Caki2 (cell line): ENCODE measurements around the gene MLX. TPM values are rescaled to one million over a fixed set of nuclear protein-coding genes. Genes with fewer than 3 reads are reported as not detected.
"Not testable (repeated sequence)": the region's sequence is repeated elsewhere in the genome, so short reads cannot be mapped to it uniquely, and the experiment has no call there.

Experiments used
- DNase-seq: peaks from one replicate; pipeline ENCODE4 v3.0.0-alpha.2; 2015; ENCODE audit warnings: low read depth
- in situ Hi-C: cut with HindIII; loops from 2 replicates; pipeline ENCODE4 v1.10.0; 2016; ENCODE audit warnings: low sequenced_read_pairs, low pct_unique_long_range_greater_than_20kb, mixed read lengths
- total RNA-seq: library from RNA; depleted of rRNA; stranded (reverse); fragments of >200 nt; shearing (Covaris generic); gene quantifications from 2 replicates; pipeline ENCODE4 v1.2.3, GENCODE V29; 2014; ENCODE audit warnings: low replicate concordance

The MLX gene
- total RNA-seq, 1 experiment from 2014 or later: 21.9 TPM

GRCh38 chr17:42535155-42536047 is 31.5 kb upstream of the MLX start:
- in situ Hi-C loops: no loop called here

DNA sequence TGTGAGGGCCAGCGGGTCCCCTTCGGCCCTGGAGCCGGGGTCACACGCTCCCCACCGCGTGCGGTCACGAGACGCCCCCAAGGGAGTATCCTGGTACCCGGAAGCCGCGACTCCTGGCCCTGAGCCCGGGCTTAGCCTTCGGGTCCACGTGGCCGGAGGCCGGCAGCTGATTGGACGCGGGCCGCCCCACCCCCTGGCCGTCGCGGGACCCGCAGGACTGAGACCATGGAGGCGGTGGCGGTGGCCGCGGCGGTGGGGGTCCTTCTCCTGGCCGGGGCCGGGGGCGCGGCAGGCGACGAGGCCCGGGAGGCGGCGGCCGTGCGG is 30.9 kb upstream of the MLX start, which contains the start of gene NAGLU:
Gene NAGLU (plus strand): TSS at position 194 of the 324 bp plus-strand sequence. CDS start 32 bp downstream, at position 226.
- in situ Hi-C loops: no loop called here
- DNase-seq: peak; percentile 83

More at GRCh38 chr17:42535155-42536047, 31.5 kb upstream of the MLX start:
- no peak for DNase-seq

DNA sequence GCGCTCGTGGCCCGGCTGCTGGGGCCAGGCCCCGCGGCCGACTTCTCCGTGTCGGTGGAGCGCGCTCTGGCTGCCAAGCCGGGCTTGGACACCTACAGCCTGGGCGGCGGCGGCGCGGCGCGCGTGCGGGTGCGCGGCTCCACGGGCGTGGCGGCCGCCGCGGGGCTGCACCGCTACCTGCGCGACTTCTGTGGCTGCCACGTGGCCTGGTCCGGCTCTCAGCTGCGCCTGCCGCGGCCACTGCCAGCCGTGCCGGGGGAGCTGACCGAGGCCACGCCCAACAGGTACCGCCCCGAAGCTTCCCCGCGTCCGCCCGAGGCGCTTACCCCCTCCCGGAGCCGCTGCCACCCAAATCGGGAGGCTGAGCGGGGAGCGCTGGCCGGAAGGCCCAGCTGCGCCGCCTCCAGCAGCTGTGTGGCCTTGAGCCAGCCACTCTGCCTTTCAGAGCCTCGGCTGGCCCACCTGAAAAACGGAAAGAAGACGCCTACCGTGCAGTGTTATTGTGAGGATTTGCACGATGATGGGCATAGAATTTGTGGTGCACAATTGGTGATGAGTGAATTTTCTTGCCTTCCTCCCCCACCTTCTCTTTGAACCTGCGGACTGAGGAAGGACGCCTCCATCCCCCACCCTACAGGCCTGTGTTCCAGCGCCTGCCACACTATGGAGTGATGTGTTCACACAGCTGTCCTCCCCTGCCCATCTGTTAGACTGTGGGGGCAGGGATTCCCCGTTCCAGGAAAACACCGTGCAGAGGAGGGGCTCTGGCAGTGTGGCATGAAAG is 30.3 kb upstream of the MLX start:
- in situ Hi-C loops: no loop called here
- DNase-seq: peak; percentile 78

DNA sequence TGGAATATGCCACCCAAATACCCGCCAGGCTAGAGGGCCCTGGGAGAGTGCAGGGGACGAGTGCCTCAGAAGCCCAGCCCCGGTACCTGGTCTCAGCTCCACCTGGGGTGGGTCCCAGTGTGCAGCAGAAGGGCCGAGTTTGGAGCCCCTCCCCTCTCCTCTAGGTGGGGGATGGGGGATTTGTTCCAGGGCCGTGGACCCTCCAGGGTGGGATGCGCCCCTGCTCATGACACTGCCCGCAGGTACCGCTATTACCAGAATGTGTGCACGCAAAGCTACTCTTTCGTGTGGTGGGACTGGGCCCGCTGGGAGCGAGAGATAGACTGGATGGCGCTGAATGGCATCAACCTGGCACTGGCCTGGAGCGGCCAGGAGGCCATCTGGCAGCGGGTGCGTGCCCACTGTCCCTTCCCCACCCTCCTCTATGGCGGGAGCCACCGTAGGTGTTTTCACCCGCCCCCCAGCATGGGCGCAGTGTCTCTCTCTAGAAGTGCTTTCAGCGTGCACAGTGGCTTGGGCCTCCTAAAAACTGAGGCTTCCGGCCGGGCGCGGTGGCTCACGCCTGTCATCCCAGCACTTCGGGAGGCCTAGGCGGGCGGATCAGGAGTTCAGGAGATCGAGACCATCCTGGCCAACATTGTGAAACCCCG is 29.6 kb upstream of the MLX start:
- DNase-seq: no peak
- in situ Hi-C loops: no loop called here

- in situ Hi-C loops: no loop called here
- no peak for DNase-seq
Measured at GRCh38 chr17:42537826-42538451, 29.0 kb upstream of the MLX start.

- in situ Hi-C loops: no loop called here
- DNase-seq: no peak
Measured at GRCh38 chr17:42538482-42538881, 28.4 kb upstream of the MLX start.

- in situ Hi-C loops, DNase-seq: not testable (repeated sequence)
Measured at GRCh38 chr17:42540558-42540957, 26.3 kb upstream of the MLX start.

DNA sequence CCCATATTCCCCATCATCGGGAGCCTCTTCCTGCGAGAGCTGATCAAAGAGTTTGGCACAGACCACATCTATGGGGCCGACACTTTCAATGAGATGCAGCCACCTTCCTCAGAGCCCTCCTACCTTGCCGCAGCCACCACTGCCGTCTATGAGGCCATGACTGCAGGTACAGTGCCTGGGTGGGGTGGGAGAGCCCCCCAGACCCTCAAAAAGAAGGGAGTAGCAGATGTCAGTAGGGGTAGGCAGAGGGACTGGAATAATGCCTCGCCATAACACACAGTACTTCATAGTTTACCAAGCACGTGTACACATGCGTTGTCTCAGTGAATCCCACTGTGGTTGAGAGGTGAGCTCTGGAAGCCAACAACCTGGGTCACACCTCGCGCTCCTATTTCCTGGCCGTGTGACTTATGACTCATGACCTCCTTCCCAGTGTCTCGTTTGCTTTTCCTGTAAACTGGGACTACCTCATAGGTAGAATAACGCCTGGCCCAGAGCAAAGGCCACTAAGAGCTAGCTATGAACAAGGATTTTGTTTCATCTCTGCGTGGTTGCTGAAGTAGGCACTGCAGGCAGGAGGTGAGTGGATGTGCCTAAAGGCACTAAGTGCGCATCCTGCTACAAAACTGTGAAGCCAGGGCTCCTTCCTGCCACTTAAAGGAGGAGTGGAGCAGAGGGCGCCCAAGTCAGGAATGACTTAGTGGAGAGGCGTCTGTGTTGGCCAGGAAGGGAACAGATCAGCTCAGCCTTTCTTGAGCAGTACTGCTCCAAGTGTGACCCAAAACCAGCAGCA is 25.7 kb upstream of the MLX start:
- in situ Hi-C loops: no loop called here
- peak; percentile 43 for DNase-seq

DNA sequence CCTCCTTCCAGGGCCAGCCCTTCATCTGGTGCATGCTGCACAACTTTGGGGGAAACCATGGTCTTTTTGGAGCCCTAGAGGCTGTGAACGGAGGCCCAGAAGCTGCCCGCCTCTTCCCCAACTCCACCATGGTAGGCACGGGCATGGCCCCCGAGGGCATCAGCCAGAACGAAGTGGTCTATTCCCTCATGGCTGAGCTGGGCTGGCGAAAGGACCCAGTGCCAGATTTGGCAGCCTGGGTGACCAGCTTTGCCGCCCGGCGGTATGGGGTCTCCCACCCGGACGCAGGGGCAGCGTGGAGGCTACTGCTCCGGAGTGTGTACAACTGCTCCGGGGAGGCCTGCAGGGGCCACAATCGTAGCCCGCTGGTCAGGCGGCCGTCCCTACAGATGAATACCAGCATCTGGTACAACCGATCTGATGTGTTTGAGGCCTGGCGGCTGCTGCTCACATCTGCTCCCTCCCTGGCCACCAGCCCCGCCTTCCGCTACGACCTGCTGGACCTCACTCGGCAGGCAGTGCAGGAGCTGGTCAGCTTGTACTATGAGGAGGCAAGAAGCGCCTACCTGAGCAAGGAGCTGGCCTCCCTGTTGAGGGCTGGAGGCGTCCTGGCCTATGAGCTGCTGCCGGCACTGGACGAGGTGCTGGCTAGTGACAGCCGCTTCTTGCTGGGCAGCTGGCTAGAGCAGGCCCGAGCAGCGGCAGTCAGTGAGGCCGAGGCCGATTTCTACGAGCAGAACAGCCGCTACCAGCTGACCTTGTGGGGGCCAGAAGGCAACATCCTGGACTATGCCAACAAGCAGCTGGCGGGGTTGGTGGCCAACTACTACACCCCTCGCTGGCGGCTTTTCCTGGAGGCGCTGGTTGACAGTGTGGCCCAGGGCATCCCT is 23.5 kb upstream of the MLX start:
- DNase-seq: no peak
- in situ Hi-C loops: no loop called here

- no peak for DNase-seq
- in situ Hi-C loops: no loop called here
Measured at GRCh38 chr17:42544874-42545283, 22.0 kb upstream of the MLX start.

DNA sequence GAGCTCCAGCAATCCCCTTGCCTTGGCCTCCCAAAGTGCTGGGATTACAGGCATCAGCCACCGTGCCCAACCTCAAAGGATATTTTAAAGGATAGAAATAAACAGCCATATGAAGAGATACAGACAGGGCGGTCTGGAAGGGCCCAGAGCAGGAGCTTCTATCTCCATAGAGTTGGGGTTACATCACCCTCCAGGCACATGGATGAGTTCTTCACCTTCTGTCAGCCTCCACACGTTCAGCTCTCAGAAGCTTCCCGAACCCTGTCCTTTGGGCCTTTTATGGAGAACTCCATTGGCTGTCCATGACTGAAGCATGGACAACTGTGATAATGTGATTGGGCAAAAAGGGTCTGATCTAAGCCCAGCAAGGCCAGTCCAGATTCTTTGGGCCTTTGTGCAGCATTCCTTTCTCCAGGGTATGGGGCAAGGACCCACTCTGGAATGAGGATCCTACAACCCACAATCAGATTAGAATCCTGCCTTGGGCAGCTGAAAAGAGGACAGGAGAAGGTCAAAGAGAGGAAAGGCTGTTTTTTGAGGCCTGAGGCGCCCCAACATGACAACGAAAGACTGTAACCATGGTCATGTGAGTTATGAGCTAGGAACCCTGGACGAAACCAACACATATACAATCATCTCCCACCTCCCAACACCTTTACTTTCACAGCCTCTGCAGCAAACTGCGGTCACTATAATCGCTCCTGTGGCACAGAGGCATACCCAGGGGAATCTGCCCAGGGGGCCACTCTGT is 21.0 kb upstream of the MLX start:
- DNase-seq, in situ Hi-C loops: not testable (repeated sequence)

GRCh38 chr17:42547001-42547461 is 19.9 kb upstream of the MLX start:
- no peak for DNase-seq
- in situ Hi-C loops: no loop called here

DNA sequence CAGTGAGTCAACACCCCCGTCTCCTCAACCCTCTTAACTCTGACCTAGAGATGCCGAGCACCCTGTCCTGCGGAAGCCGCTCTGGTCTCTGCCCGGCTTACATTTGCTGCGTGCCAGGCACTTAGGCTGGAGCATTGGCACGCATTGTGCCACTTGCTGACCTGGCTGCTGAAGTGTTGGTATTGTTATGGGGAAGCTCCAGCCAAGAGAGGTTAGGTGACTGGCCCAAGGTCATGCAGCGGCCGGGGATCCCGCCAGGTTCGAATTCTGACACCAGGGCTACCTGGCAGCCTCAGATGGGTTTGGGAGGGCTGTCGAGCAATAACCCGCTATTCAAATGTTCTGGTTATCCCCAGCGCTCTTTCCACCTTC is 19.2 kb upstream of the MLX start:
- in situ Hi-C loops: no loop called here
- no peak for DNase-seq

DNA sequence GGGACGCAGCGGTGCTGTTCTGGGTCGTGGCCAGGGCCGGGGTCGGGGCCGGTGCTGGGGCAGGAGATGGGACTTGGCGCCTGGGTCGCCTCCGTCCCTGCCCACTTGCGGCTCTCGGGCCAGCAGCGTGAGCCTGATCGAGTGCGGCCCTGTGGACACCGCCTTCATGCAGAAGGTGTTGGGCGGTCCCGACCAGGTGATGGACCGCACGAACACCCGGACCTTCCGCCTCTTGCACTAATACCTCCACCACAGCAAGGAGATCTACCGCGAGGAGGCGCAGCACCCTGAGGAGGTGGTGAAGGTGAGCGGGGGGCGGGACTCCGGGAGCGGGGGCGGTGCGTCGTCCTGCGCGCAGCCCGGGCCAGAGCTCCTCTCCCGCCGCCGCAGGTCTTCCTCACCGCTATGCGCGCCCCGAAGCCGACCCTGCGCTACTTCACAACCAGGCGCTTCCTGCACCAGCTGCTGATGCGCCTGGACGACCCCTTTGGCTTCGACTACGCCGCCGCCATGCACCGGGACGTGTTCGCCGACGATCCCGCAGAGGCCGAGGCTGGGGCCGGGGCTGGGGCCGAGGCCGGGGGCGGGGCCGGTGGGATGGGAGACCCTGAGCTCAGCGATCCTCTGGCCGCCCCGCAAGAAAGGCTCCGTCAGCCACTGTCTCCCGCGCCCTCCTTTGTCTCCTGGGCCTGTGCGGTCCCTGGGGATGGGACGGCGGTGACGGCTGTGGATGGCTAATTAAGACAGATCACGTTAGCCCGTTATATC is 18.6 kb upstream of the MLX start:
- in situ Hi-C loops: no loop called here
- peak; percentile 73 for DNase-seq

DNA sequence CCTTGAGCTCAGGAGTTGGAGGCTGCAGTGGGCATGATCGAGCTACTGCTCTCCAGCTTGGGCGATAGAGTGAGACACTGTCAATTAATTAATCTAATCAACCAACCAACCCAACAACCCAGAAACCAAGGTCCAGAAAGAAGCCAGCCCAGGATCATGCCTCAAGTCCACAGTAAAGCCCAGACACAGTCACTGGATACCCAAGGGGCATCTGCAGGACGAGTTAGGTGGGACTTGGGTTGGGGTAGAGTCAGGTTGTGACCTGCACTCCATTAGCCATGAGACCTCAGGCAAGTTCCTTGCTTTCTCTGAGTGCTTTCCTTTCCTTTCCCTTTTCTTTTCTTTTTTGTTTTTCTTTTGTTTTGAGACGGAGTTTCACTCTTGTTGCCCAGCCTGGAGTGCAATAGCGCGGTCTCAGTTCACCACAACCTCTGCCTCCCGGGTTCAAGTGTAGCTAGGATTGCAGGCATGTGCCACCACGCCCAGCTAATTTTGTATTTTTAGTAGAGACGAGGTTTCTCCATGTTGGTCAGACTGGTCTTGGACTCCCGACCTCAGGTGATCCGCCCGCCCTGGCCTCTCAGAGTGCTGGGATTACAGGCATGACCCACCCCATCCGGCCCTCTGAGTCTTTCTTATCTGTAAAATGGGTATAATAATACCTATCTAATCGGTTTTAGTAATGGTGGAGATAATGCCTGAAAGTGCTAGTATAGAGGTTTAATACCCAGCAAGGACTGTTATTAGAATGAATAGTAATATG is 17.7 kb upstream of the MLX start:
- DNase-seq: no peak
- in situ Hi-C loops: no loop called here
